ENCODE data around the gene AKNAD1.

GRCh38 chr1:108845991-108846390, 10.9 kb downstream of the AKNAD1 start:
- TF ChIP-seq CTCF (IDR thresholded peaks at IDR 0.05) = no peak
- TF ChIP-seq POLR2A (IDR thresholded peaks at IDR 0.05) = no peak
- TF ChIP-seq EP300 (IDR thresholded peaks at IDR 0.05) = no peak
